GM13976 (cell line): Measurements from ENCODE around the gene HNF1A.

Source experiments
- DNase-seq: peaks from one replicate; pipeline ENCODE4 v3.0.0; 2012; ENCODE audit warnings: low spot score
- in situ Hi-C: fragments of 300-500 bp; cut with MboI; formaldehyde crosslinking; loops from one replicate; pipeline ENCODE4 v1.12.0; 2022; ENCODE audit warnings: low sequenced_read_pairs, mixed read lengths, inconsistent platforms; ENCODE audit not compliant: unreplicated experiment
- TF ChIP-seq, protein P1 (sequence below): IDR thresholded peaks from 2 replicates; pipeline ENCODE4 v1.5.1; 2012; ENCODE audit warnings: borderline replicate concordance, mild to moderate bottlenecking; ENCODE audit not compliant: insufficient read depth; ENCODE audit errors: extremely low read depth, missing control alignments, control extremely low read depth

HNF1A gene

GRCh38 chr12:121048442-121048841, 70.1 kb downstream of the HNF1A start:
- TF ChIP-seq, protein P1, sequence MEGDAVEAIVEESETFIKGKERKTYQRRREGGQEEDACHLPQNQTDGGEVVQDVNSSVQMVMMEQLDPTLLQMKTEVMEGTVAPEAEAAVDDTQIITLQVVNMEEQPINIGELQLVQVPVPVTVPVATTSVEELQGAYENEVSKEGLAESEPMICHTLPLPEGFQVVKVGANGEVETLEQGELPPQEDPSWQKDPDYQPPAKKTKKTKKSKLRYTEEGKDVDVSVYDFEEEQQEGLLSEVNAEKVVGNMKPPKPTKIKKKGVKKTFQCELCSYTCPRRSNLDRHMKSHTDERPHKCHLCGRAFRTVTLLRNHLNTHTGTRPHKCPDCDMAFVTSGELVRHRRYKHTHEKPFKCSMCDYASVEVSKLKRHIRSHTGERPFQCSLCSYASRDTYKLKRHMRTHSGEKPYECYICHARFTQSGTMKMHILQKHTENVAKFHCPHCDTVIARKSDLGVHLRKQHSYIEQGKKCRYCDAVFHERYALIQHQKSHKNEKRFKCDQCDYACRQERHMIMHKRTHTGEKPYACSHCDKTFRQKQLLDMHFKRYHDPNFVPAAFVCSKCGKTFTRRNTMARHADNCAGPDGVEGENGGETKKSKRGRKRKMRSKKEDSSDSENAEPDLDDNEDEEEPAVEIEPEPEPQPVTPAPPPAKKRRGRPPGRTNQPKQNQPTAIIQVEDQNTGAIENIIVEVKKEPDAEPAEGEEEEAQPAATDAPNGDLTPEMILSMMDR, result no peak
- in situ Hi-C loops, result no loop called here
- no peak for DNase-seq

GRCh38 chr12:121050725-121051124, 72.4 kb downstream of the HNF1A start:
- no peak for DNase-seq
- in situ Hi-C loops, result no loop called here
- TF ChIP-seq, protein P1, result no peak
